NOMO-1 treated with dmso at 0.1 percent for 144 hours (cell line): ENCODE results near the gene MTERF2.
A peak's percentile ranks its signal among the peaks of the same experiment; 100 is the strongest.
"Not testable (repeated sequence)": the region's sequence is repeated elsewhere in the genome, so short reads cannot be mapped to it uniquely, and the experiment has no call there.

Experiments used
- DNase-seq: peaks from one replicate; lab custom pipeline; 2025; ENCODE audit not compliant: unreplicated experiment; lab: John Stamatoyannopoulos, UW

MTERF2 gene, protein sequence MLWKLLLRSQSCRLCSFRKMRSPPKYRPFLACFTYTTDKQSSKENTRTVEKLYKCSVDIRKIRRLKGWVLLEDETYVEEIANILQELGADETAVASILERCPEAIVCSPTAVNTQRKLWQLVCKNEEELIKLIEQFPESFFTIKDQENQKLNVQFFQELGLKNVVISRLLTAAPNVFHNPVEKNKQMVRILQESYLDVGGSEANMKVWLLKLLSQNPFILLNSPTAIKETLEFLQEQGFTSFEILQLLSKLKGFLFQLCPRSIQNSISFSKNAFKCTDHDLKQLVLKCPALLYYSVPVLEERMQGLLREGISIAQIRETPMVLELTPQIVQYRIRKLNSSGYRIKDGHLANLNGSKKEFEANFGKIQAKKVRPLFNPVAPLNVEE

DNA sequence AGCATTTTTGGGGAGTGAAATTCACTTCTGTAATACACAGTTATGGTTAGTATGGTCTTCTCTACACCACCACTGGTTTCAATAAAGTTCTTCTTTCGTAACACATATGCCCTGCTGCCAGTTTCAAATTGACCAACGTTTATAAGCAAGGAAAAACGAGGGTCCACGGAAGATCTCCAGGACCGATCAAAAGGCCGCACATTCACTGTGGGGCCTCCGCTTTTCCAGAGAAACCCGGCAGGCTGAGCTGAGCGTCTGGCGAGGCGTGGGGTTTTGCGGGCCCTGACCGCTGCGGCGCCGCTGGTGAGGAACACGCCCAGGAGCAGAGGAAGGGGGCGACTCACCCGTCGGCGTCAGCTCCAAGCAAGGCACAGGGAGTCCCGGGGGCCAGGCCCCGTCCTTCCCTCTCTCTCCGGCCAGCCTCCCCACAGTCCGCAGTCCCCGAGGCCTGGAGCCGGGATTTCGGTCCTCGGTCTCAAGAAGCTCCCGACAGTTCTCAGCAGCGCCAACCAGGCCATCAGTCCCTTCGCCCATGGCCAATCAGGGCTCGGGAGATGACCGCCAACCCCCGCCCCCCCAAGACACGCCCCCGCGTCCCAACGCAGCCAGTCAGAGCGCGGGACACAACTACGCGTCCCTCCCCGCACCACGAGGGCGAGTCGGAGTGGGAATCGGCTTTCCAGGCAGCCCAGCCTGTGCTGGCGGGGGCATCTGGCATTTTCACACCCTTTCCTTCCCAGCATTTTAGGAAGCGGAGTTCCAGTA is at the start of gene MTERF2:
Gene MTERF2 (minus strand): TSS at position 522 of the 765 bp plus-strand sequence. CDS start 8,432 bp downstream, outside the sequence.
- peak; percentile 76 for DNase-seq

DNA sequence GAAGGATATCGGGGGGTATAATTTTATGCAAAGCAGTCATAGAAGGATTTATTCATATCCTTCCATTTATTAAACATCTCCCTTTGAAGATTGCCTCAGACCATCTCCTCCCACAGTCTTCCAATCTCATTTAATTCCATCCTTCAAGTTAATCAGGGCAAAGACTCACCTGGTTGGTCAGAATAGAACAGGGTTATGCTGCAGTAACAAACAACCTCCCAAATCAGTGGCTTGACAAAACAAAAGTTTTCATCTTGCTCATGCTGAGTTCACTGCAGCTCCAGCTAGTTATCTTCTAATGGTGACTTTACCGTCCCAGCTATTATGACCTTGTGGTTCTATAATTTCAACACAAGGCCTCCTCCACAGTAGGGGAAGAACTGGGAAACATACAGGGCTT is 48.8 kb upstream of the MTERF2 start:
- DNase-seq = no peak

DNA sequence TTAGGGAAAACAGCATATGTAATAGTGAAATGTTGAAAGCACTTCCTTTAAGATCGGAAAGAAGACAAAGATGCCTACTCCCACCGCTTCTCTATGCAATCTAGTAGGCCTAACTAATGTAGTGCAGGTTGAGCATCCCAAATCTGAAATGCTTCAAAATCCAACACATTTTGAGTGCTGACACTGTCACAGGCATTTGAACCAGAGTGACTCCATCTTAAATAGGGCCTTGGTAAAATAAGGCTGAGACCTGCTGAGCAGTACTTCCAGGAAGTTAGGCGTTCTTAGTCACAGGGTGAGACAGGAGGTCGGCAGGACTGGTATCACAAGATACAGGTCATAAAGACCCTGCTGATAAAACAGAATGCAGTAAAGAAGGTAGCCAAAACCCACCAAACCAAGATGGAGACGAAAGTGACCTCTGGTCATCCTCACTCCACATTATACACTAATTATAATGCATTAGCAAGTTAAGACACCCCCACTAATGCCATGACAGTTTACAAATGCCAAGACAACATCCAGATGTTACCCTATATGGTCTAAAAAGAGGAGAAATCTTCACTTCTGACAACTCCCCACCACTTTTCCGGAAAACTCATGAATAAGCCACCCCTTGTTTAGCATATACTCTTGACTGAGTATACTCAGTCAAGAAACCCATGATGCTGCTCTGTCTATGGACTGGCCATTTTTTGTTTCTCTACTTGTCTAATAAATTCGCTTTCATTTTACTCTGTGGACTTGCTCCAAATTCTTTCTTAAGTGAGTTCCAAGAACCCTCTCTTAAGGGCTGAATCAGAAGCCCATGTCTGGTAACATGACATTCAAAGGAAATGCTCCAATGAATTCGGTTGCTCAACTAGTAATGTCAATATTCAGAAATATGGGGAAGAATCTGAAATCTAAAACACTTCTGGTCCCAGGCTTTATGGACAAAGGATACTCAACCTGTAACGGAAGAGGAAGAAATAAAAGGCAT is 47.1 kb upstream of the MTERF2 start:
- DNase-seq = no peak

DNA sequence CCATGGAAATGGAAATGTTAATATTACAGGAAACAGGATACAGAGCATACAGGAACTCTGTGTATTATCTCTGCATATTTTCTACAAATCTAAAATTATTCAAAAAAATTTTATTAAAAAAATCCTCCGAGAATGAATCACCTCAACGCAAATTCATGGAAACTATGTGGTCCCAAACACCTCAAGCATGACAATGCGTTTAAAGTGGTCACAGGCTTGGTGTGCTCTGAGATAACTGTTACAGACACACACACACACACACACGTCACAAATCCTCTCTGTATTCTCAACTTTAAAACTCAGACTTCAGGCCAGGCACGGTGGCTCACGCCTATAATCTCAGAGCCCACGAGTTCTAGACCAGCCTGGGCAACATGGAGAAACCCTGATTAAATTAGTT is 45.3 kb upstream of the MTERF2 start:
- DNase-seq = no peak

DNA sequence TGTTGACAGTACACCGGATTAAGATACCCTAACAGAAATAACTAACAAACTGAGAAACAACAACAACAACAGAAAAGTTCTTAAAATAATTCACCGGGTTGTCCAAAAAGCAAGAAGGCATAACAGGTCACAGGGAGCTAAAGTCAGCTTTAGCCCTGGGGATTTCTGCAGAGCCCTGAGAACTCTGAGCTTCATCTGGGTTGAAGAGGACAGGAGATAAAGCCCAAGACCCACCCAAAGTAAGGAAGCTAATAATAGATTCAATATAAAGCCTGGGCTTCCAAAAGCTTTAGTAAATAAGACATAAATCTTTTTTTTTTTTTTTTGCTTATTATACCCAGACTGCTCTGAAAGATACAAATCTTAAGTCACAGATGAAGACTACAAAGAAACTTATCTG is 44.1 kb upstream of the MTERF2 start:
- no peak for DNase-seq

DNA sequence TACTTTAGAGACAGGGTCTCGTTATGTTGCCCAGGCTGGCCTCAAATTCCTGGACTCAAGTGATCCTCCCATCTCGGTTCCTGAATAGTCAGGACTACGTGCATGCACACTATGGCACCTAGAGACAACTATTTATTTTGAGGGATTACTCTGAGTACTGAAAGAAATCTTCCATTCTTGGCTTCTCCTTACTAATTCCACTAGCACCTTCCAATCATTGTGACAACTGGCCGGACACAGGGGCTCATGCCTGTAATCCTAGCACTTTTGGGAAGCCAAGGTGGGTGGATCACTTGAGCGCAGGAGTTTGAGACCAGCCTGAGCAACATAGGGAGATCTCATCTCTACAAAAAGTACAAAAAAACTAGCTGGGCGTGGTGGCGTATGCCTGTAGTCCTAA is 42.1 kb upstream of the MTERF2 start:
- no peak for DNase-seq

DNA sequence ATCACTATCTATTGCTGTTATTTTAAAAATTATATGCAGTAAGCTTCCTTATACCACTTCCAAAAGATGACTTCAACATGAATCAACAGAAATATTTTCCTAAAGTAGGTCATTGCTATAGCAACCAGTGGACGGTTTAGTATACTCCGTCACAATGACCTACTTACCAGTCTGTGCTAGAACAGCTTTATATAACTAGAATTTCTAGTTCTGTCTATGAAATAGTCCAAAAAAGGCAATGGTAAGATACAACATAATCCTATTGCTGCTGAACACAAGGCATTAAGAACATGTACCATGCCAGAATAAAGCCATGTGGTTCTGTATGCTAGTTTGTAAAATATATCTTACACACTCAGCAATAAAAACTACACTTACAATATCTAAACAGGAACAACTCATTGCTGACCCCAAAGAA is 40.7 kb upstream of the MTERF2 start:
- DNase-seq = no peak

DNA sequence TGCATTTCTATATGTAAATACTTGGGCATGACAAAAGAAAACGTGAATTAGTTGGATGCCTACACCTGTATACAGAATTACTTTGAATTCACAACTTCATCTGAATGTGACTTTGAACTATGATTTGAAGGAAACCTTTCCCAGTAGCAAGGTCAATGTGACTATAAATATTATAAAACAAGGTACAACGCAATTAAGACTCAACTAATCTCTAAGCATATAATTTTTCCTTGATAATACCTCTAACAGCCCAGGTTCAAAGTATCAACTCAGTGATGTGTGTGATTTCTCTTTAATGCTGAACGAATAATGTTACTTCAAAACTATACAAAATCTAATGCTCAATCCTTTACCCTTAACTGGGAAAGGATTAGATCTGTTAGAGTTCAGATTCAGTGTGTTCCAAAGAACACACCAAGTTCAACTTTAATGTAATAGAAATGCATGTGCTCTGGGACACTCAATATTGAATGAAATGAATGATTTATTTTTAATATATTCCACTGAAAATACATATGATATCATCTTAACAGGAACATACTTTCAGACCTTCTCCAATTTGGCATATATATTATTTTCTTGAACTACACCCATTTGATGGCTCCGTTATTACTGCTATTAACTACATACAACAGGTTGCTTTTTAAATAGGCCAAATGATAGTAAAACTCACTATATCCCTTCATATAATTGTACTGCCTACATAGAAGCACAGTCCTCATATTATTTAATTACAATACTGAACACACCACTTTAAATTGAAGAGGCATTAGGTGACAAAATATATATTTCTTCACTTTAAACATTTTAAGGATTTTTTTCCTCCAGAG is 40.1 kb upstream of the MTERF2 start:
- no peak for DNase-seq

DNA sequence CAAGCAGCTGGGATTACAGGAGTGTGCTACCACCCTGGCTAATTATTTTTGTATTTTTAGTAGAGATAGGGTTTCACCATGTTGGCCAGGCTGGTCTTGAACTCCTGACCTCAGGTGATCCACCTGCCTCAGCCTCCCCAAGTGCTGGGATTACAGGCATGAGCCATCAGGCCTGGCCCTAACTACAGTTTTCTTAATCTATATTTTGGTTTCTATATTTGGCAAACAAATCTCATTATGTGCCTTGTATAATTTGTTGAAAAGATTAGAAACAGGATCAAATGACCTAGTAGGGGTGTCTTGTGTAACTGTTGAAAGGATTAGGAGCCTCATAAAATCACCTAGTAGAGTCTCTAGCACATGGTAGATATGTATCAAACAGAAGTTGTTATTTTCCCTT is 39.4 kb upstream of the MTERF2 start:
- not testable (repeated sequence) for DNase-seq

DNA sequence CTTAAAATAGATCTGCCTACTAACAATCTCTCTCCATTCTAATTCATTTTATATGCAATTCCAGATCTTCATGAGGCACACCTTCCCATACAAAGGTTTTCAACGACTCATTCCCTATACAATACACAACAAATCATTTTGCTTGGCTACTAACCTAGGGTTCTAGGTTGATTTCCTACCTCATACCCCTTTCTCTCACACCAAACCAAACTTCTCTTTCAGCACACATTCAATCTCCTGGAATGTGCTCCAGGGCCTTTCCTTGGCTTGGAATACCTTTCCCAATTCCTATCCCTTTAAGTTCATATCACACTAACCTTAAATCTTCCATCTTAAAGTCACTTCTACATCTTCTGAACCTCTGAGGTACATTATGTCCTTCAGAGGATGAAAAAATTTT is 38.7 kb upstream of the MTERF2 start:
- no peak for DNase-seq

DNA sequence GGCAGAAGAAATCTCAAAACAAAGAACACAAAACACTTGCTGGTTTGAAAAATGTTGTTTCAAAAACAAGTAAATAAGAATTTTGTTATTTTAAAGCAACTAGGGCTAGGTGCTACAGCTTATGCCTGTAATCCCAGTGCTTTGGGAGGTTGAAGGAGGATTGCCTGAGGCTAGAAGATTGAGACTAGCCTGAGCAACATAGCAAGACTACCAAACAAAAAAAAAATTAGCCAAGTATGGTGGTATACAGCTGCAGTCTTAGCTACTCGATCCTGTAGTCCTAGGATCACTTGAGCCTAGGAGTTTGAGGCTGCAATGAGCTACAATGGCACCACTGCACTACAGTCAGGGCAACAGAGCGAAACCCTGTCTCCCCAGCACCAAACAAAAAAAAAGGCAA is 32.6 kb upstream of the MTERF2 start:
- no peak for DNase-seq

DNA sequence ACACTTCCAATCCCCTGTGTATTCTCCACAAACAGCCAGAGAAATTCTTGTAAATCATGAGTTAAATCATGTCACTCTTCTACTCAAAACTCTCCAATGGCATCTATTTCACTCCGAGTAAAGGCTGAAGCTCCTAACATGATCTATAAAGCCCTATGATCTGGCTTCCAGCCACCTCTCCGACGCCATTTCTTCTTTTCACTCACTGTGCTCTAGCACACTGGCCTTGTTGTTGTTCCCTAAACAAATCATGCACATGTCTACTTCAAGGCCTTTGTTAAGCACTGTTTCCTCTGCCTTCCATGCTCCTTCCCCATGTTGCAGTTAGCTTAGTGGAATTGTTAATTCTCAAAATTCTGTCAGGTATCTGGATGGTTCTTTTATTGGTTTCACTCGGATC is 30.1 kb upstream of the MTERF2 start:
- no peak for DNase-seq

DNA sequence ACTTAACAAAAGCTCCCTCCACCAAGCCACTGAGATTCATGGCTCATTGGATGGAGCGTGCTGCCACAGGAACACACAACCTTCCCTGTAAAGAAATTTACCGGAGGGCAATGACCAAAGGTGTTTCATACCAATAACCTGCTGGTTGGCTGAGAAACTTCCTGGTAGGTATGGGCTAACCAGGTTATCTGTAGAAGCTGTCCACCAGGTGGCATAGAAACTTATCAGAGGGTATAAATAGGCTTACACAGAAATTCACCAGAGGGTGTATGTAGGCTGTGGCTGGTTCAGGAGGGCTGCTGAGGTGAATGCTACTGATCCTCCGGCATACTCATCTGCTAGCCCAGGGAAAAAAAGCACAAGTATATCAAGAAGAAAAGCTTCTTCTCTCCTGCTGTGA is 27.1 kb upstream of the MTERF2 start:
- DNase-seq = no peak

DNA sequence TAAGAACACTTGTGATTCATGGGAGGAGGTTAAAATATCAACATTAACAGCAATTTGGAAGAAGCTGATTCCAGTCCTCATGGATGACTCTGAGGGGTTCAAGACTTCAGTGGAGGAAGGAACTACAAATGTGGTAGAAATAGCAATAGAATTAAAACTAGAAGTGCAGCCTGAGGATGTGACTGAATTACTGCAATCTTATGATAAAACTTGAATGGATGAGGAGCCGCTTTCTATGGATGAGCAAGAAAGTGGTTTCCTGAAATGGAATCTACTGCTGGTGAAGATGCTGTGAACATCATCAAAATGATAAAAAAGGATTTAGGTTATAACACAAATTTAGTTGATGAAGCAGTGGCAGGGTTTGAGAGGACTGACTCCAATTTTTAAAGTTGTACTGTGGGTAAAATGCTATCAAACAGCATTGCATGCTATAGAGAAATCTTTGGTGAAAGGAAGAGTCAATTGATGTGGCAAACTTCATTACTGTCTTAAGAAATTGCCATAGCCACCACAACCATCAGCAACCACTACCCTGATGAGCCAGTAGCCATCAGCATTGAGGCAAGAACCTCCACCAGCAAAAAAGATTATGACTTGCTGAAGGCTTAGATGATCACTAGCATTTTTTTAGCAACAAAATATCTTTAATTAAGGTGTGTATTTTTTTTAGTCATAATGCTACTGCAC is 25.9 kb upstream of the MTERF2 start:
- DNase-seq = no peak

DNA sequence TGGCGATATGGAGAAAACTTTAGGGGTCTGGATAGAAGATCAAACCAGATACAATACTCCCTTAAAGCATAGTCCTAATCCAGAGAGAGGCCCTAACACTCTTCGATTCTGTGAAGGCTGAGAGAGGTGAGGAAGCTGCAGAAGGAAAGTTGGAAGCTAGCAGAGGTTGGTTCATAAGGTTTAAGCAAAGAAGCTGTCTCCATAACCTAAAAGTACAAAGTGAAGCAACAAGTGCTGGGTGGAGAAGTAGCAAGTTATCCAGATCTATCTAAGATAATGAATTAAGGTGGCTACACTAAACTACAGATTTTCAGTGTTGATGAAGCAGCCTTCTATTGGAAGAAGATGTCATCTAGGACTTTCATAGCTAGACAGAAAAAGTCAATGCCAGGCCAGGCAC is 24.6 kb upstream of the MTERF2 start:
- DNase-seq = no peak

DNA sequence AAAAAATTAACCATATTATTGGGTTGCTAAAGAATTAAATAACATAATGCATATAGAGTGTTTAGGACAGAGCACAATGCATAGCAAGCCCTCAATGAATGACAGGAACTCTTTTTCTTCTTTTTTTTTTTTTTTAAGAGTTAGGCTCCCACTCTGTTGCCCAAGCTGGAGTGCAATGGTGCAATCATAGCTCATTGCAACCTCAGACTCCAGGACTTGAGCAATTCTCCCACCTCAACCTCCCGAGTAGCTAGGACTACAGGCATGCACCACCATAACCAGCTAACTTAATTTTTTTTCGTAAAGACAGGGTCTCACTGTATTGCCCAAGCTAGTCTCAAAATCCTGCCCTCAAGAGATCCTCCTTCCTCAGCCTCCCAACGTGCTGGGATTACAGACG is 20.5 kb upstream of the MTERF2 start:
- no peak for DNase-seq

DNA sequence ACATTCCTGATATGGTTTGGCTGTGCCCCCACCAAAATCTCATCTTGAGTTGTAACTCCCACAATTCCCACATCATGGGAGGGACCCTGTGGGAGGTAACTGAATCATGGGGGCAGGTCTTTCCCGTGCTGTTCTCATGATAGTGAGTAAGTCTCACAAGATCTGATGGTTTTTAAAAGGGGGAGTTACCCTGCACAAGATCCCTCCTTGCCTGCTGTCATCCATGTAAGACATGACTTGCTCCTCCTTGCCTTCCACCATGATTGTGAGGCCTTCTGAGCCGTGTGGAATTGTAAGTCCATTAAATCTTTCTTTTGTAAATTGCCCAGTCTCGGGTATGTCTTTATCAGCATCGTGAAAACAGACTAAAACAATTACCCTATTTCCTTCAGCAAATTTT is 15.7 kb upstream of the MTERF2 start:
- DNase-seq = not testable (repeated sequence)

DNA sequence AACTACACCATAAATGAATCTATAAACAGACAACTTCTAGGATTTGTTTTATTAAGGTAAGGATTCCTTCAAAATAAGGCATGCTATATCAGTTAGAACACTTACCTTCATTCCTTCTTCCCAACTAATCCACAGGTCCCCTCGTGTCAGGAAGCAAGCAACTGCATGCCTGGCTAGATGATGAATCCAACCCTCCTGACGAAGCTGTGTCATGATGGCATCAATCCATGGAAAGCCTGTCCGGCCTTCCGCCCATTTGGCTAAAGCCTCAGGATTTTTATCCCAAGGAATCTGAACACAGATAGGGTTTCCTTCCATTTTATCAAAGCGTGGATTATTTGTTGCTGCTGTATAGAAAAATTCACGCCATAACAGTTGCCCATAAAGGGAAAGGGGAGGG is 12.5 kb upstream of the MTERF2 start:
- no peak for DNase-seq

DNA sequence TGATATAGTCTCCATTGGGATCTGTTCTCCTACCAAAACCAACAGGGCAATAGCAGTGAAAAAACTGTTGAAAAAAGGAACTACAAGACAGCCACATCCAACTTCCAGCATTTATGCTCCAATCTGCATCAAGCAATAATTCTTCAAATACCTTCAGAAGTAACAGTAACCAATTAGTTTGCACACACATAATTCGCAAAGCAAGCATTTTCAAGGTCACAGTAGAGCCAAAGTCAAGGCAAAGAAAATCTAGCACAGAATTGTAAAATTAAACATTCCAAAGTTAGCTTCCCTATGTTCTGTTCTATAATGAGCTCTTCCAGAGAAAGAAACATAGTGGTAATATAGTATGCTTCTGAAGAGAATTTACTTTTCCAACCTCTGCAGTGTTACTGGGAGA is 11.0 kb upstream of the MTERF2 start:
- DNase-seq = no peak

DNA sequence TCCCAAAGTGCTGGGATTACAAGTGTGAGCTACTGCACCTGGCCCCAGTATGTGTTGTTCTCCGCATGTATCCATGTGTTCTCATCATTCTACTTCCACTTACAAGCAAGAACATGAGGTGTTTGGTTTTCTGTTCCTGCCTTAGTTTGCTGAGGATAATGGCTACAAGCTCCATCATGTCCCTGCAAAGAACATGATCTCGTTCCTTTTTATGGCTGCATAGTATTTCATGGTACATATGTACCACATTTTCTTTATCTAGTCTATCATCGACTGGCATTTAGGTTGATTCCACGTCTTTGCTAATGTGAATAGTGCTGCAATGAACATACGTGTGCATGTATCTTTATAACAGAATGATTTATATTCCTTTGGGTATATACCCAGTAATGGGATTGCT is 9.2 kb upstream of the MTERF2 start:
- DNase-seq = not testable (repeated sequence)
